Right cardiac atrium (tissue), 5 donors: ENCODE results near the gene AGPS. TPM values are rescaled to one million over a fixed set of nuclear protein-coding genes. Genes with fewer than 3 reads are reported as not detected.
"Not testable (repeated sequence)": the region's sequence is repeated elsewhere in the genome, so short reads cannot be mapped to it uniquely, and the experiment has no call there.

Experiments used
- ATAC-seq, 2 donors: fragments of 200-7000 bp; cut with Tn5 transposase; one replicate each; pipeline versions ENCODE4 v1.8.0 to v1.9.1; 2020; ENCODE audit warnings: moderate library complexity in 2 of 2, mild to moderate bottlenecking in 1 of 2
- DNase-seq, 3 donors: peaks; one replicate each; pipeline ENCODE4 v3.0.0-alpha.2; 2020
- H3K27ac ChIP-seq: one replicate; pipeline ENCODE4 v1.5.1; 2013; ENCODE audit warnings: mild to moderate bottlenecking, low read length, control low read depth, moderate library complexity
- H3K27me3 ChIP-seq: one replicate; pipeline ENCODE4 v1.6.1; 2013; ENCODE audit not compliant: control insufficient read depth, insufficient read depth
- H3K4me1 ChIP-seq: one replicate; pipeline ENCODE4 v1.6.1; 2013; ENCODE audit warnings: low read length; ENCODE audit not compliant: control insufficient read depth, insufficient read depth
- H3K4me3 ChIP-seq: one replicate; pipeline ENCODE4 v1.5.1; 2013; ENCODE audit warnings: low read length, control low read depth
- H3K9me3 ChIP-seq: one replicate; pipeline ENCODE4 v1.6.1; 2013; ENCODE audit warnings: low read length; ENCODE audit not compliant: control insufficient read depth
- WGBS: extraction: QIAGEN DNeasy Blood & Tissue Kit; methylation state at CpG from one replicate; pipeline ENCODE4 v1.1.7; 2013; 5-methylcytosine and 5-hydroxymethylcytosine counted together
- intact Hi-C, 4 donors: fragments of 100-400 bp; cut with DNase I; formaldehyde crosslinking; loops; one replicate each; pipeline versions ENCODE4 v1.11.0 to v1.14.0; 2022 to 2023
- polyA plus RNA-seq: library from polyadenylated mRNA; stranded (reverse); fragments of 200-250 nt; gene quantifications from one replicate; pipeline ENCODE4 v1.2.3, GENCODE V29; 2013
- total RNA-seq, 4 donors: library from RNA; stranded (reverse); fragmentation: NEBNext Ultra II Directional; extraction: Animal tissue kit (Norgen Biotek cat#: 25700); gene quantifications; one replicate each; pipeline ENCODE4 v1.2.1, GENCODE V29; 2021
- donor health status: healthy with polysubstance abuse.
- donor health status: DM: no; HTN: yes; CAD: no.
- donor health status: DM: no; HTN: no; CAD: no.
- donor health status: DM: no; HTN: yes; CAD: no; lungs with severe emphysema.
- donor health status: DM: yes; HTN: yes; CAD: no.

AGPS gene
- total and polyA plus RNA-seq, 5 donors, result 4.7 to 26.0 (median 23.9) TPM

DNA sequence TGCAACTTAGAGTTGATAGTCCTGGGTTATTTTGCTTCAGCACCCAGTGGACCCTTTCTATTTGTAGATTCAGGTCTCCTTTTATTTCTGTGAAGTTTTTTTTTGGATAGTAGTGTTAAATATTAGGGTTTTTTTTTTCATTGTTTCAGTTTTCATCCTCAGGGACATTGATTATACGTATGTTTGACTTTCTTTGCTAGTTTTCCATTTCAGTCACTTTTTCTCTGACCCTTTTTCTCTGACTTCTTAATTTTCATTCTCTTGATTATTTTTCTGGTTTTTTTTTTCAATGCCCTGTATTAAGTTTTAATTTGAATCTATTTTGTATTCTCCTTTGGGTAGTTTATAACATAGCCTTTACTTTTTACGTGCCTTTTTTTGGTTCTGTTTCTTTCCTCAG lies 79.4 kb downstream of the AGPS start:
- Histone ChIP-seq H3K4me1 (peaks cover 1% of the 10 kb centered on the region), H3K4me3 (no peak overlapping the region), H3K27ac (no peak overlapping the region), H3K27me3 (no peaks in the 10 kb centered on the region), H3K9me3 (no peaks in the 10 kb centered on the region)
- DNase-seq (no peak), ATAC-seq (no peak)
- intact Hi-C loops, result no loop called here
- 96% methylated on average over 2 of the region's 2 CpGs for WGBS

DNA sequence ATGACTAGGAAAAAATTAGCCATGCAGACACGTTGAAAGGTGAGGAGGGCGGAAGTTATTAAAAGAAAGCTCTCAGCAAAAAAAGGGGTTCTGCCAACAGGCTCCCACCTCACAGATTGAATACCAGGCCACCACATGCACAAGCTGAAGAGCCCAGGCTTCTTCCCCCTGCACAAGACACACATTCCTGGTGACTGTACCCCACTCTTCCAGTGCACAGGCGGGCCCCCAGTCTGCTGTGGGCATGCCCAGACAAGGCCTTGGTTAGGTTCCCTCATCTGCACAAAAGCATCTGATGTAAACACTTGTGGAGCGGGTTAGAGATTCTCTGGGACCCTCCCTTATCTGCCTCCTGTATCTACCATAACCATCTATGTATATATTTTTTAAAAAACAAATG lies 81.7 kb downstream of the AGPS start:
- intact Hi-C loops, result no loop called here
- WGBS, result 93% methylated on average over 4 of the region's 4 CpGs
- H3K27me3 ChIP-seq, result no peaks in the 10 kb centered on the region
- H3K9me3 ChIP-seq, result no peaks in the 10 kb centered on the region
- peaks cover 1% of the 10 kb centered on the region for H3K4me1 ChIP-seq
- no peak for DNase-seq
- ATAC-seq, result no peak
- H3K27ac ChIP-seq, result no peak overlapping the region
- H3K4me3 ChIP-seq, result no peak overlapping the region

GRCh38 chr2:177474998-177475397 lies 82.4 kb downstream of the AGPS start:
- H3K27ac ChIP-seq, result no peak overlapping the region
- H3K4me1 ChIP-seq, result peaks cover 1% of the 10 kb centered on the region
- no peak overlapping the region for H3K4me3 ChIP-seq
- H3K27me3 ChIP-seq, result no peaks in the 10 kb centered on the region
- WGBS, result 43% methylated on average over 1 of the region's 1 CpG
- DNase-seq (no peak), ATAC-seq (no peak)
- intact Hi-C loops, result no loop called here
- H3K9me3 ChIP-seq, result no peaks in the 10 kb centered on the region

- DNase-seq (no peak), ATAC-seq (no peak)
- H3K4me1 ChIP-seq, result peaks cover 1% of the 10 kb centered on the region
- no peak overlapping the region for H3K4me3 ChIP-seq
- no peaks in the 10 kb centered on the region for H3K9me3 ChIP-seq
- no peaks in the 10 kb centered on the region for H3K27me3 ChIP-seq
- 97% methylated on average over 5 of the region's 5 CpGs for WGBS
- no peak overlapping the region for H3K27ac ChIP-seq
- intact Hi-C loops, result no loop called here
Measured at GRCh38 chr2:177476897-177477296, 84.3 kb downstream of the AGPS start.

GRCh38 chr2:177478029-177478428 lies 85.5 kb downstream of the AGPS start:
- H3K9me3 ChIP-seq, result no peaks in the 10 kb centered on the region
- no peaks in the 10 kb centered on the region for H3K27me3 ChIP-seq
- no peak for ATAC-seq
- H3K4me3 ChIP-seq, result no peak overlapping the region
- intact Hi-C loops, result no loop called here
- H3K4me1 ChIP-seq, result peaks cover 1% of the 10 kb centered on the region
- DNase-seq, result no peak
- H3K27ac ChIP-seq, result no peak overlapping the region
- WGBS, result 74% methylated on average over 2 of the region's 2 CpGs

GRCh38 chr2:177478907-177479306 lies 86.3 kb downstream of the AGPS start:
- 84% methylated on average over 2 of the region's 2 CpGs for WGBS
- Histone ChIP-seq H3K9me3 (no peaks in the 10 kb centered on the region), H3K4me1 (peaks cover 1% of the 10 kb centered on the region), H3K27me3 (no peaks in the 10 kb centered on the region), H3K4me3 (no peak overlapping the region), H3K27ac (no peak overlapping the region)
- DNase-seq (no peak), ATAC-seq (no peak)
- intact Hi-C loops, result no loop called here

DNA sequence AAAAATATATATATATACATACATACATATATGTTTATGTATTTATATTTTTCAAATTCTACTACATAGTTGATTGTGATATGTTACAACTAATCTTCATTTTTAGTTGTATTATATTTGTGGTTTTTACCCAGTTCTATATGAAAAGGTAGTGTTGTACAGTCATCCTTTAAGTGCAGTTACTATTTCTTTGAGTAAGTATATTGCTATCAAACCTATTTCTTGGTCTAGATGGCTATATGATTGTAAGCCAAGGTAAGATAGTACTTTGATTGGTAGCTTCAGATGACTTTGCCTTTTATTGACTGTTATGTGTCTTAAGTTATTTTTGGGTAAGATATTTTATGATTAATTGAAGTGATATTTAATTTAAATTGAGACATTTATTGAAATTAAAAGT lies 89.6 kb downstream of the AGPS start:
- no peaks in the 10 kb centered on the region for H3K4me1 ChIP-seq
- no peaks in the 10 kb centered on the region for H3K27me3 ChIP-seq
- ATAC-seq (no peak), DNase-seq (no peak)
- H3K4me3 ChIP-seq, result no peak overlapping the region
- H3K27ac ChIP-seq, result no peak overlapping the region
- no peaks in the 10 kb centered on the region for H3K9me3 ChIP-seq
- intact Hi-C loops, result loop anchor here in 2 of 4 donors (10.0 kb wide), 2 partner anchors 133 to 243 kb away; a partner anchor contains a TSS

DNA sequence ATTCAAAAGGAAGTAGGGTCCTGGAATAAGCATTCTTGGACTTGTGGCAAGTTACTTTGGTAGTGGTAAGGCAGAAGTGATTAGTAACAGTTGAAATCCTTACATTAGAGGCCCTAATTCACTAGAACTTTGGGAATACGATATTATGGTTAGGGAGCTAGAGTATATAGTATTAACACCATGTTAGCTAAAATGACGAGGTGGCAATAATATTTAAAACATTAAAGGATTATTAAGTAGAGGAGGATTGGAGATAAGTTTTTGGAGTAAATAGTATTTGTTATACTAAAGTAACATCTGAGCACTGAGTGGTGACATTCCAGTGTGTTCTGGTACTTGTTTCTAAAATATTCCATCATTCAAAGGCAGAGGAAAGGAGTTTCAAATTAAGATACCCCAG lies 91.0 kb downstream of the AGPS start:
- ATAC-seq (no peak), DNase-seq (no peak)
- H3K27ac ChIP-seq, result no peak overlapping the region
- no peaks in the 10 kb centered on the region for H3K9me3 ChIP-seq
- intact Hi-C loops, result loop anchor here in 2 of 4 donors (10.0 kb wide), 2 partner anchors 131 to 241 kb away; a partner anchor contains a TSS
- H3K4me3 ChIP-seq, result no peak overlapping the region
- no peaks in the 10 kb centered on the region for H3K4me1 ChIP-seq
- 89% methylated on average over 2 of the region's 2 CpGs for WGBS
- H3K27me3 ChIP-seq, result no peaks in the 10 kb centered on the region

- no peak overlapping the region for H3K4me3 ChIP-seq
- intact Hi-C loops, result loop anchor here in 2 of 4 donors (10.0 kb wide), 2 partner anchors 131 to 241 kb away; a partner anchor contains a TSS
- no peaks in the 10 kb centered on the region for H3K9me3 ChIP-seq
- WGBS, result 97% methylated on average over 14 of the region's 14 CpGs
- ATAC-seq, result no peak
- no peaks in the 10 kb centered on the region for H3K4me1 ChIP-seq
- no peak overlapping the region for H3K27ac ChIP-seq
- no peak for DNase-seq
- H3K27me3 ChIP-seq, result no peaks in the 10 kb centered on the region
Measured at GRCh38 chr2:177484180-177484795, 91.7 kb downstream of the AGPS start.

DNA sequence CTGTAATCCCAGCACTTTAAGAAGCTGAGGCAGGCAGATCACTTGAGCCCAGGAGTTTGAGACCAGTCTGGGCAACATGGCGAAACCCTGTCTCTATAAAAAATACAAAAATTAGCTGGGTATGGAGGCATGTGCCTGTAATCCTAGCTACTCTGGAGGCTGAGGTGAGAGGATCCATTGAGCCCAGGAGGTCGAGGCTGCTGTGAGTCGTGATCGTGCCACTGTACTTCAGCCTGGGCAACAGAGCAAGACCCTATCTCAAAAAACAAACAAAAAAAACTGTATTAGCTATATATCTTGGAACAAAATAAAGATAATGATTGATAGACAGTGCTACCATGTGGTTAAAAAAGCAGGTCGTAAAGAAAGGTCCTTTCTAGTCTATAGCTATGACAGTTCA lies 93.1 kb downstream of the AGPS start:
- not testable (repeated sequence) for H3K9me3 ChIP-seq, H3K27me3 ChIP-seq, ATAC-seq, DNase-seq, H3K27ac ChIP-seq, H3K4me3 ChIP-seq, H3K4me1 ChIP-seq
- WGBS, result 96% methylated on average over 5 of the region's 5 CpGs
- intact Hi-C loops, result loop anchor here in 2 of 4 donors (10.0 kb wide), 2 partner anchors 129 to 239 kb away; a partner anchor contains a TSS

DNA sequence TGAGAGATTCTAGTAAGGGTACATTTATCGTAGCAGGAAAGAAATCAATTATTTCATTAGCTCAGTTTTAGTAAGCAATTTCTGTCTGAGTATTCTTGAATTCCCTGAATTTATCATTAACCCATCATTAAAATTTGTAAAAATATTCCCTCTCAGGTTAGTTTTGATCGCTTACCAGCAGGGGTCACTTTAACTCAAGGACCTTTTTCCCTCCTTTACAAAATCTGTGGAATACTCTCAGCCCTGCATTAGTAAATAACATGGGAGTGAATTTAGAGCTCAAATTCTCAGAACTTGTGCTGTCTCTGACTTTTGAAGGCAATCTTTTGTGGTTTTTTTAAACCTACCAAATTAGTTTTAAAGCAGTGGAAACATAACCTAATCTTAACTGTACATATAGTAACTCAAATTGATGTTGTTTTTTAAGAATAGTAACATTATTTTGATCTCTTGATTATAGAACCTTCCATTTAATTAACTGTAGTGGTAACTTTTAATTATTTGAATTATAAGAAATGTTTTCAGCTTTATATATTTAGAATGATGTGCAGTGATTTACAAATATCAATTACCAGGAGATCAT lies 97.2 kb downstream of the AGPS start:
- Histone ChIP-seq H3K9me3 (no peaks in the 10 kb centered on the region), H3K27ac (no peak overlapping the region), H3K27me3 (no peaks in the 10 kb centered on the region), H3K4me1 (no peaks in the 10 kb centered on the region), H3K4me3 (no peak overlapping the region)
- DNase-seq (no peak), ATAC-seq (no peak)
- WGBS, result 58% methylated on average over 2 of the region's 2 CpGs
- intact Hi-C loops, result loop anchor here (10.0 kb wide), 3 partner anchors 125 to 235 kb away; a partner anchor contains a TSS
